ENCODE results near the gene FUT3.

- TF ChIP-seq, protein P1, sequence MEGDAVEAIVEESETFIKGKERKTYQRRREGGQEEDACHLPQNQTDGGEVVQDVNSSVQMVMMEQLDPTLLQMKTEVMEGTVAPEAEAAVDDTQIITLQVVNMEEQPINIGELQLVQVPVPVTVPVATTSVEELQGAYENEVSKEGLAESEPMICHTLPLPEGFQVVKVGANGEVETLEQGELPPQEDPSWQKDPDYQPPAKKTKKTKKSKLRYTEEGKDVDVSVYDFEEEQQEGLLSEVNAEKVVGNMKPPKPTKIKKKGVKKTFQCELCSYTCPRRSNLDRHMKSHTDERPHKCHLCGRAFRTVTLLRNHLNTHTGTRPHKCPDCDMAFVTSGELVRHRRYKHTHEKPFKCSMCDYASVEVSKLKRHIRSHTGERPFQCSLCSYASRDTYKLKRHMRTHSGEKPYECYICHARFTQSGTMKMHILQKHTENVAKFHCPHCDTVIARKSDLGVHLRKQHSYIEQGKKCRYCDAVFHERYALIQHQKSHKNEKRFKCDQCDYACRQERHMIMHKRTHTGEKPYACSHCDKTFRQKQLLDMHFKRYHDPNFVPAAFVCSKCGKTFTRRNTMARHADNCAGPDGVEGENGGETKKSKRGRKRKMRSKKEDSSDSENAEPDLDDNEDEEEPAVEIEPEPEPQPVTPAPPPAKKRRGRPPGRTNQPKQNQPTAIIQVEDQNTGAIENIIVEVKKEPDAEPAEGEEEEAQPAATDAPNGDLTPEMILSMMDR (conservative IDR thresholded peaks at IDR 0.05; ENCODE audit: low read length): no peak
- TF ChIP-seq EZH2phosphoT487 (IDR thresholded peaks at IDR 0.05; ENCODE audit: borderline replicate concordance): no peak
Measured at GRCh38 chr19:5829567-5830310, 21.5 kb downstream of the FUT3 start.
